Muscle of back (tissue), 11 donors: ENCODE measurements around the gene ZNF621. TPM values are rescaled to one million over a fixed set of nuclear protein-coding genes. Genes with fewer than 3 reads are reported as not detected.
"Not testable (repeated sequence)": the region's sequence is repeated elsewhere in the genome, so short reads cannot be mapped to it uniquely, and the experiment has no call there.

Experiments
- DNase-seq, 3 donors: peaks; one replicate each; pipeline versions ENCODE4 v3.0.0 to v3.0.0-alpha.2; 2013
- polyA plus RNA-seq, 10 donors: library from polyadenylated mRNA; unstranded; fragments of 120-200 nt; gene quantifications; one replicate each; pipeline ENCODE4 v1.2.1, GENCODE V29; 2013; ENCODE audit not compliant: insufficient read length in 10 of 10

ZNF621 gene
- polyA plus RNA-seq, 10 donors: 10.7 to 17.0 (median 12.7) TPM

GRCh38 chr3:40528426-40528825 lies 3.7 kb downstream of the ZNF621 start:
- no peak for DNase-seq

- no peak for DNase-seq
These were observed 7.5 kb downstream of the ZNF621 start for GRCh38 chr3:40532252-40532651.

GRCh38 chr3:40534283-40534682 lies 9.5 kb downstream of the ZNF621 start:
- DNase-seq: no peak

GRCh38 chr3:40546816-40547215 lies 22.1 kb downstream of the ZNF621 start:
- DNase-seq: no peak

- DNase-seq: no peak
These were observed 25.4 kb downstream of the ZNF621 start for GRCh38 chr3:40550167-40550566.

- DNase-seq: no peak
These were observed 32.9 kb downstream of the ZNF621 start for GRCh38 chr3:40557575-40558161.

- DNase-seq: not testable (repeated sequence)
These were observed 37.7 kb downstream of the ZNF621 start for GRCh38 chr3:40562482-40562881.

- DNase-seq: not testable (repeated sequence)
These were observed 40.9 kb downstream of the ZNF621 start for GRCh38 chr3:40565629-40566028.

GRCh38 chr3:40566694-40567093 lies 41.9 kb downstream of the ZNF621 start:
- DNase-seq: no peak

- DNase-seq: no peak
These were observed 47.8 kb downstream of the ZNF621 start for GRCh38 chr3:40572588-40572987.

- DNase-seq: no peak
These were observed 49.3 kb downstream of the ZNF621 start for GRCh38 chr3:40574050-40574449.

- no peak for DNase-seq
These were observed 49.9 kb downstream of the ZNF621 start for GRCh38 chr3:40574661-40575060.

- no peak for DNase-seq
These were observed 51.6 kb downstream of the ZNF621 start for GRCh38 chr3:40576396-40576795.

GRCh38 chr3:40580494-40581091 lies 55.8 kb downstream of the ZNF621 start:
- peak; percentile 67 to 87 (median 80) for DNase-seq

- DNase-seq: no peak
These were observed 56.4 kb downstream of the ZNF621 start for GRCh38 chr3:40581166-40581565.

GRCh38 chr3:40582401-40583027 lies 57.8 kb downstream of the ZNF621 start:
- DNase-seq: peak in 1 of 3 donors; percentile 19

- DNase-seq: no peak
These were observed 58.9 kb downstream of the ZNF621 start for GRCh38 chr3:40583691-40584090.

- DNase-seq: peak; percentile 78 to 96 (median 93)
These were observed 59.9 kb downstream of the ZNF621 start for GRCh38 chr3:40584625-40585189.

- peak in 1 of 3 donors; percentile 15 for DNase-seq
These were observed 60.7 kb downstream of the ZNF621 start for GRCh38 chr3:40585381-40586016.

GRCh38 chr3:40586901-40587300 lies 62.1 kb downstream of the ZNF621 start:
- DNase-seq: no peak

- no peak for DNase-seq
These were observed 63.6 kb downstream of the ZNF621 start for GRCh38 chr3:40588406-40588805.
